Measurements from ENCODE around the gene CMSS1.

GRCh38 chr3:99817047-99817436 is 620 bp upstream of the CMSS1 start:
- TF ChIP-seq, protein P1, sequence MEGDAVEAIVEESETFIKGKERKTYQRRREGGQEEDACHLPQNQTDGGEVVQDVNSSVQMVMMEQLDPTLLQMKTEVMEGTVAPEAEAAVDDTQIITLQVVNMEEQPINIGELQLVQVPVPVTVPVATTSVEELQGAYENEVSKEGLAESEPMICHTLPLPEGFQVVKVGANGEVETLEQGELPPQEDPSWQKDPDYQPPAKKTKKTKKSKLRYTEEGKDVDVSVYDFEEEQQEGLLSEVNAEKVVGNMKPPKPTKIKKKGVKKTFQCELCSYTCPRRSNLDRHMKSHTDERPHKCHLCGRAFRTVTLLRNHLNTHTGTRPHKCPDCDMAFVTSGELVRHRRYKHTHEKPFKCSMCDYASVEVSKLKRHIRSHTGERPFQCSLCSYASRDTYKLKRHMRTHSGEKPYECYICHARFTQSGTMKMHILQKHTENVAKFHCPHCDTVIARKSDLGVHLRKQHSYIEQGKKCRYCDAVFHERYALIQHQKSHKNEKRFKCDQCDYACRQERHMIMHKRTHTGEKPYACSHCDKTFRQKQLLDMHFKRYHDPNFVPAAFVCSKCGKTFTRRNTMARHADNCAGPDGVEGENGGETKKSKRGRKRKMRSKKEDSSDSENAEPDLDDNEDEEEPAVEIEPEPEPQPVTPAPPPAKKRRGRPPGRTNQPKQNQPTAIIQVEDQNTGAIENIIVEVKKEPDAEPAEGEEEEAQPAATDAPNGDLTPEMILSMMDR (IDR thresholded peaks at IDR 0.05) = no peak
- no peak for TF ChIP-seq POLR2A (IDR thresholded peaks at IDR 0.05)
- no peak for TF ChIP-seq EP300 (IDR thresholded peaks at IDR 0.05; ENCODE audit: low read depth)
- no peak for TF ChIP-seq POLR2AphosphoS5 (IDR thresholded peaks at IDR 0.05)
